Measurements from ENCODE around the gene IL37. TPM values are rescaled to one million over a fixed set of nuclear protein-coding genes. Genes with fewer than 3 reads are reported as not detected.

Gene IL37
- total and polyA plus RNA-seq, 2 experiments from 2014 or later: not detected

GRCh38 chr2:112891385-112891831 lies 19.6 kb upstream of the IL37 start:
- no peaks in the 10 kb centered on the region for H3K27me3 Mint-ChIP-seq (ENCODE audit: insufficient read depth, low read depth, poor library complexity)
- no peak for ATAC-seq
- H3K36me3 Mint-ChIP-seq (ENCODE audit: low read depth): no peaks in the 10 kb centered on the region
- no peaks in the 10 kb centered on the region for H3K4me1 Mint-ChIP-seq
- no peaks in the 10 kb centered on the region for H3K4me1 ChIP-seq (ENCODE audit: insufficient read depth)
- no peak overlapping the region for H3K27ac Mint-ChIP-seq
- H2AFZ ChIP-seq: no peak overlapping the region
- no peaks in the 10 kb centered on the region for H3K36me3 ChIP-seq (ENCODE audit: insufficient read depth)
- H3F3A ChIP-seq (replicated peaks; ENCODE audit: low read depth): no peaks in the 10 kb centered on the region
- no peaks in the 10 kb centered on the region for H3K9me2 ChIP-seq (ENCODE audit: insufficient read depth)
- H3K4me3 ChIP-seq: no peak overlapping the region
- H3K79me2 ChIP-seq (replicated peaks; ENCODE audit: insufficient read depth): no peaks in the 10 kb centered on the region
- DNase-seq (ENCODE audit: low spot score): no peak
- no peaks in the 10 kb centered on the region for H3K9me3 Mint-ChIP-seq
- H3K4me2 ChIP-seq: no peak overlapping the region
- H3K27me3 ChIP-seq (ENCODE audit: insufficient read depth): no peaks in the 10 kb centered on the region
- TF ChIP-seq ZNF331 (CRISPR knock-in tag; IDR thresholded peaks at IDR 0.05; ENCODE audit: low read depth) (no peak), REST (IDR thresholded peaks at IDR 0.05; ENCODE audit: unreplicated experiment) (no peak), ZNF462 (CRISPR knock-in tag; IDR thresholded peaks at IDR 0.05) (no peak), CREB1 (CRISPR knock-in tag; IDR thresholded peaks at IDR 0.05; ENCODE audit: low read depth) (no peak), STAT1 (IDR thresholded peaks at IDR 0.05; ENCODE audit: unreplicated experiment) (no peak), EZH2 (IDR thresholded peaks at IDR 0.05; ENCODE audit: low read depth, unreplicated experiment) (no peak), EZH2phosphoT487 (IDR thresholded peaks at IDR 0.05; ENCODE audit: unreplicated experiment) (no peak), POLR2AphosphoS5 (IDR thresholded peaks at IDR 0.05; ENCODE audit: low read depth) (no peak), NANOG (IDR thresholded peaks at IDR 0.05; ENCODE audit: borderline replicate concordance) (no peak), JUNB (IDR thresholded peaks at IDR 0.05; ENCODE audit: unreplicated experiment) (no peak)
- TF ChIP-seq, protein P1, sequence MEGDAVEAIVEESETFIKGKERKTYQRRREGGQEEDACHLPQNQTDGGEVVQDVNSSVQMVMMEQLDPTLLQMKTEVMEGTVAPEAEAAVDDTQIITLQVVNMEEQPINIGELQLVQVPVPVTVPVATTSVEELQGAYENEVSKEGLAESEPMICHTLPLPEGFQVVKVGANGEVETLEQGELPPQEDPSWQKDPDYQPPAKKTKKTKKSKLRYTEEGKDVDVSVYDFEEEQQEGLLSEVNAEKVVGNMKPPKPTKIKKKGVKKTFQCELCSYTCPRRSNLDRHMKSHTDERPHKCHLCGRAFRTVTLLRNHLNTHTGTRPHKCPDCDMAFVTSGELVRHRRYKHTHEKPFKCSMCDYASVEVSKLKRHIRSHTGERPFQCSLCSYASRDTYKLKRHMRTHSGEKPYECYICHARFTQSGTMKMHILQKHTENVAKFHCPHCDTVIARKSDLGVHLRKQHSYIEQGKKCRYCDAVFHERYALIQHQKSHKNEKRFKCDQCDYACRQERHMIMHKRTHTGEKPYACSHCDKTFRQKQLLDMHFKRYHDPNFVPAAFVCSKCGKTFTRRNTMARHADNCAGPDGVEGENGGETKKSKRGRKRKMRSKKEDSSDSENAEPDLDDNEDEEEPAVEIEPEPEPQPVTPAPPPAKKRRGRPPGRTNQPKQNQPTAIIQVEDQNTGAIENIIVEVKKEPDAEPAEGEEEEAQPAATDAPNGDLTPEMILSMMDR (conservative IDR thresholded peaks at IDR 0.05; ENCODE audit: low read depth in 2 of 2): no peak
- TF ChIP-seq, protein P2, sequence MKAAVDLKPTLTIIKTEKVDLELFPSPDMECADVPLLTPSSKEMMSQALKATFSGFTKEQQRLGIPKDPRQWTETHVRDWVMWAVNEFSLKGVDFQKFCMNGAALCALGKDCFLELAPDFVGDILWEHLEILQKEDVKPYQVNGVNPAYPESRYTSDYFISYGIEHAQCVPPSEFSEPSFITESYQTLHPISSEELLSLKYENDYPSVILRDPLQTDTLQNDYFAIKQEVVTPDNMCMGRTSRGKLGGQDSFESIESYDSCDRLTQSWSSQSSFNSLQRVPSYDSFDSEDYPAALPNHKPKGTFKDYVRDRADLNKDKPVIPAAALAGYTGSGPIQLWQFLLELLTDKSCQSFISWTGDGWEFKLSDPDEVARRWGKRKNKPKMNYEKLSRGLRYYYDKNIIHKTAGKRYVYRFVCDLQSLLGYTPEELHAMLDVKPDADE (IDR thresholded peaks at IDR 0.05): no peak
- no peak overlapping the region for H3K4me3 Mint-ChIP-seq
- no peaks in the 10 kb centered on the region for H4K20me1 ChIP-seq (replicated peaks; ENCODE audit: insufficient read depth)
- no peak overlapping the region for H3K27ac ChIP-seq (ENCODE audit: low read depth)
